H9 (cell line): ENCODE measurements around the gene RHBDL1. TPM values are rescaled to one million over a fixed set of nuclear protein-coding genes. Genes with fewer than 3 reads are reported as not detected.

Experiments
- DNase-seq: peaks from one replicate; pipeline ENCODE4 v3.0.0-alpha.2; 2017
- H2AFZ ChIP-seq: one replicate; pipeline ENCODE4 v1.6.1; 2013; ENCODE audit warnings: mild to moderate bottlenecking, low read length, control low read depth, moderate library complexity
- H2AK5ac ChIP-seq: 2 replicates; pipeline ENCODE4 v1.6.1; 2013; ENCODE audit warnings: low read length, control low read depth, mixed read lengths; ENCODE audit not compliant: insufficient read length
- H2BK120ac ChIP-seq: one replicate; pipeline ENCODE4 v1.6.1; 2013; ENCODE audit warnings: low read depth, mild to moderate bottlenecking, low read length, control low read depth, inconsistent platforms; ENCODE audit not compliant: poor library complexity, severe bottlenecking
- H2BK12ac ChIP-seq: 2 replicates; pipeline ENCODE4 v1.6.1; 2013; ENCODE audit warnings: low read length, control low read depth, mixed read lengths, low read depth; ENCODE audit not compliant: insufficient read length
- H2BK15ac ChIP-seq: 2 replicates; pipeline ENCODE4 v1.6.1; 2013; ENCODE audit warnings: low read depth, low read length, control low read depth
- H2BK20ac ChIP-seq: one replicate; pipeline ENCODE4 v1.6.1; 2013; ENCODE audit warnings: low read depth, mild to moderate bottlenecking, low read length, control low read depth, inconsistent platforms; ENCODE audit not compliant: poor library complexity, severe bottlenecking
- H2BK5ac ChIP-seq: 2 replicates; pipeline ENCODE4 v1.6.1; 2013; ENCODE audit warnings: low read length, control low read depth, mixed read lengths; ENCODE audit not compliant: insufficient read length
- H3K14ac ChIP-seq: 2 replicates; pipeline ENCODE4 v1.6.1; 2013; ENCODE audit warnings: low read length, control low read depth; ENCODE audit not compliant: insufficient read depth
- H3K18ac ChIP-seq: 2 replicates; pipeline ENCODE4 v1.6.1; 2013; ENCODE audit warnings: low read depth, mild to moderate bottlenecking, mixed read lengths, low read length, control low read depth; ENCODE audit not compliant: insufficient read length
- H3K23ac ChIP-seq: 2 replicates; pipeline ENCODE4 v1.6.1; 2013; ENCODE audit warnings: low read length, control low read depth, mixed read lengths, low read depth; ENCODE audit not compliant: insufficient read length
- H3K23me2 ChIP-seq: 2 replicates; pipeline ENCODE4 v1.6.1; 2013; ENCODE audit warnings: low read depth, mild to moderate bottlenecking, mixed read lengths, low read length, control low read depth; ENCODE audit not compliant: insufficient read length, poor library complexity, severe bottlenecking
- H3K27ac ChIP-seq: 2 replicates; pipeline ENCODE4 v1.5.1; 2013; ENCODE audit warnings: low read length, control low read depth, mixed read lengths, low read depth; ENCODE audit not compliant: insufficient read length
- H3K27me3 ChIP-seq: 2 replicates; pipeline ENCODE4 v1.6.1; 2013; ENCODE audit warnings: low read length, control low read depth, inconsistent platforms; ENCODE audit not compliant: insufficient read depth
- H3K4ac ChIP-seq: 2 replicates; pipeline ENCODE4 v1.6.1; 2013; ENCODE audit warnings: low read depth, mild to moderate bottlenecking, control low read depth, inconsistent platforms, low read length, moderate library complexity
- H3K4me1 ChIP-seq: 2 replicates; pipeline ENCODE4 v1.6.1; 2013; ENCODE audit warnings: low read length, control low read depth, inconsistent platforms; ENCODE audit not compliant: insufficient read depth
- H3K4me2 ChIP-seq: 2 replicates; pipeline ENCODE4 v1.6.1; 2013; ENCODE audit warnings: low read length, control low read depth, mixed read lengths; ENCODE audit not compliant: insufficient read length, insufficient read depth
- H3K56ac ChIP-seq: 2 replicates; pipeline ENCODE4 v1.6.1; 2013; ENCODE audit warnings: low read depth, mild to moderate bottlenecking, mixed read lengths, low read length, control low read depth; ENCODE audit not compliant: insufficient read length
- H3K79me1 ChIP-seq: 2 replicates; pipeline ENCODE4 v1.6.1; 2013; ENCODE audit warnings: low read depth, mild to moderate bottlenecking, moderate library complexity, low read length, control low read depth, inconsistent platforms; ENCODE audit not compliant: insufficient read depth, poor library complexity, severe bottlenecking
- H3K79me2 ChIP-seq: 2 replicates; pipeline ENCODE4 v1.6.1; 2013; ENCODE audit warnings: low read length, control low read depth, inconsistent platforms; ENCODE audit not compliant: insufficient read depth
- H3K9ac ChIP-seq: 2 replicates; pipeline ENCODE4 v1.6.1; 2013; ENCODE audit warnings: low read length, control low read depth, mixed read lengths; ENCODE audit not compliant: insufficient read length; ENCODE audit errors: extremely low read depth
- H3K9me3 ChIP-seq: one replicate; pipeline ENCODE4 v1.6.1; 2013; ENCODE audit warnings: low read depth, low read length, inconsistent platforms; ENCODE audit not compliant: control insufficient read depth
- H3T11ph ChIP-seq: one replicate; pipeline ENCODE4 v1.6.1; 2013; ENCODE audit warnings: mild to moderate bottlenecking, low read length, control low read depth, inconsistent platforms
- H4K20me1 ChIP-seq: one replicate; pipeline ENCODE4 v1.6.1; 2013; ENCODE audit not compliant: control insufficient read depth, insufficient read length, insufficient read depth
- H4K5ac ChIP-seq: 2 replicates; pipeline ENCODE4 v1.6.1; 2013; ENCODE audit warnings: low read depth, mild to moderate bottlenecking, mixed read lengths, low read length, control low read depth; ENCODE audit not compliant: insufficient read length
- H4K8ac ChIP-seq: replicated peaks from 2 replicates; pipeline ENCODE4 v1.6.1; 2013; ENCODE audit warnings: low read length, control low read depth, mixed read lengths, low read depth; ENCODE audit not compliant: insufficient read length
- H4K91ac ChIP-seq: 2 replicates; pipeline ENCODE4 v1.6.1; 2013; ENCODE audit warnings: low read depth, mild to moderate bottlenecking, moderate library complexity, mixed read lengths, low read length, control low read depth; ENCODE audit not compliant: insufficient read length
- H3K27ac Mint-ChIP-seq, 3 experiments: 2 replicates in 2 of 3; 3 replicates in 1 of 3; pipeline ENCODE4 v1.8.0; 2020 to 2021; ENCODE audit warnings: mixed read lengths in 3 of 3, mild to moderate bottlenecking in 1 of 3, moderate library complexity in 1 of 3
- H3K27me3 Mint-ChIP-seq: 2 replicates; pipeline ENCODE4 v1.8.0; 2021; ENCODE audit warnings: low read depth, mild to moderate bottlenecking, moderate library complexity, mixed read lengths
- H3K36me3 Mint-ChIP-seq, 3 experiments: 2 replicates in 2 of 3; 3 replicates in 1 of 3; pipeline ENCODE4 v1.8.0; 2020 to 2021; ENCODE audit warnings: low read depth in 3 of 3, mixed read lengths in 3 of 3; ENCODE audit not compliant: insufficient read depth in 1 of 3
- H3K4me1 Mint-ChIP-seq, 2 experiments: 2 replicates each; pipeline ENCODE4 v1.8.0; 2020; ENCODE audit warnings: mixed read lengths in 2 of 2
- H3K4me3 Mint-ChIP-seq, 2 experiments: 2 replicates in 1 of 2; 3 replicates in 1 of 2; pipeline ENCODE4 v1.8.0; 2020 to 2021; ENCODE audit warnings: mild to moderate bottlenecking in 2 of 2, mixed read lengths in 2 of 2, moderate library complexity in 1 of 2
- H3K9me3 Mint-ChIP-seq, 2 experiments: 2 replicates in 1 of 2; 3 replicates in 1 of 2; pipeline ENCODE4 v1.8.0; 2020; ENCODE audit warnings: mild to moderate bottlenecking in 2 of 2, mixed read lengths in 2 of 2, moderate library complexity in 1 of 2
- CTCF ChIP-seq: fragments of 200-600 bp; sonication (generic); conservative IDR thresholded peaks from 3 replicates; pipeline ENCODE4 v1.8.0; 2021; ENCODE audit warnings: antibody characterized with exemption, mild to moderate bottlenecking
- WGBS: extraction: QIAGEN DNeasy Blood & Tissue Kit; methylation state at CpG from one replicate; pipeline ENCODE4 v1.1.7; 2013; ENCODE audit warnings: missing lambda C conversion rate, low lambda C conversion rate, mixed read lengths; ENCODE audit not compliant: insufficient read length; ENCODE audit errors: extremely low coverage; 5-methylcytosine and 5-hydroxymethylcytosine counted together
- total RNA-seq: library from RNA; stranded (reverse); gene quantifications from 2 replicates; pipeline ENCODE4 v1.2.1, GENCODE V29; 2021

Gene RHBDL1
- total RNA-seq, 1 experiment from 2014 or later = 7.6 TPM

- H3K4me3 Mint-ChIP-seq = peak within 1 kb of the TSS; percentile 68 to 79
- Histone ChIP-seq H3K27me3 (no peaks in the 10 kb centered on the region), H4K5ac (no peak within 1 kb of the TSS), H3K23me2 (peaks cover 6% of the 10 kb centered on the region), H3K79me1 (no peaks in the 10 kb centered on the region), H3K9ac (peak within 1 kb of the TSS; percentile 1), H2BK120ac (no peak within 1 kb of the TSS), H3K56ac (no peak within 1 kb of the TSS), H3K23ac (no peak within 1 kb of the TSS), H2AFZ (no peak within 1 kb of the TSS), H4K20me1 (no peaks in the 10 kb centered on the region), H3K14ac (0 out of 2 replicates have a peak within 1 kb of the TSS, but pooled peaks have one; percentile 10), H3K18ac (peak within 1 kb of the TSS; percentile 0), H4K91ac (no peak within 1 kb of the TSS), H2BK5ac (no peak within 1 kb of the TSS), H3K27ac (no peak within 1 kb of the TSS), H3K9me3 (no peaks in the 10 kb centered on the region), H2BK15ac (no peak within 1 kb of the TSS), H3K79me2 (no peaks in the 10 kb centered on the region), H2AK5ac (no peak within 1 kb of the TSS), H3K4me1 (no peaks in the 10 kb centered on the region; the same call in 1 of the 2 replicates), H3K4ac (no peak within 1 kb of the TSS), H2BK12ac (no peak within 1 kb of the TSS), H3T11ph (no peak within 1 kb of the TSS), H2BK20ac (no peak within 1 kb of the TSS), H4K8ac (no peak within 1 kb of the TSS), H3K4me2 (peak within 1 kb of the TSS; percentile 55)
- TF ChIP-seq CTCF = no peak
- DNase-seq = peak; percentile 90
- H3K4me1 Mint-ChIP-seq = peaks cover 14 to 28% of the 10 kb centered on the region in 2 experiments
- H3K9me3 Mint-ChIP-seq = peaks cover 2% of the 10 kb centered on the region in 2 experiments; a peak in 2 of 5 replicates
- H3K27ac Mint-ChIP-seq = peak within 1 kb of the TSS in 2 of 3 experiments; percentile 53 to 86; a peak in 2 of 7 replicates
- H3K27me3 Mint-ChIP-seq = peaks cover 2% of the 10 kb centered on the region; the same call in 1 of the 2 replicates
- WGBS = no CpG with 5 or more reads among the region's 81 CpGs
- peaks cover 2 to 15% (median 4%) of the 10 kb centered on the region in 3 experiments; a peak in 5 of 7 replicates for H3K36me3 Mint-ChIP-seq
Measured at GRCh38 chr16:641326-642188, 33.9 kb upstream of the RHBDL1 start, which contains the start of gene MCRIP2. TSS of gene MCRIP2 (plus strand) at chr16:641828. CDS start at chr16:641992, 164 bp downstream.
